Measurements from ENCODE around the gene SCAI.
"Not testable (repeated sequence)": the region's sequence is repeated elsewhere in the genome, so short reads cannot be mapped to it uniquely, and the experiment has no call there.

SCAI gene

DNA sequence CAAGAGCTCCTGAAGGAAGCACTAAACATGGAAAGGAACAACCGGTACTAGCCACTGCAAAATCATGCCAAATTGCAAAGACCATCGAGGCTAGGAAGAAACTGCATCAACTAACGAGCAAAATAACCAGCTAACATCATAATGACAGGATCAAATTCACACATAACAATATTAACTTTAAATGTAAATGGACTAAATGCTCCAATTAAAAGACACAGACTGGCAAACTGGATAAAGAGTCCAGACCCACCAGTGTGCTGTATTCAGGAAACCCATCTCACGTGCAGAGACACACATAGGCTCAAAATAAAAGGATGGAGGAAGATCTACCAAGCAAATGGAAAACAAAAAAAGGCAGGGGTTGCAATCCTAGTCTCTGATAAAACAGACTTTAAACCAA is 131.3 kb downstream of the SCAI start:
- DNase-seq: not testable (repeated sequence)

DNA sequence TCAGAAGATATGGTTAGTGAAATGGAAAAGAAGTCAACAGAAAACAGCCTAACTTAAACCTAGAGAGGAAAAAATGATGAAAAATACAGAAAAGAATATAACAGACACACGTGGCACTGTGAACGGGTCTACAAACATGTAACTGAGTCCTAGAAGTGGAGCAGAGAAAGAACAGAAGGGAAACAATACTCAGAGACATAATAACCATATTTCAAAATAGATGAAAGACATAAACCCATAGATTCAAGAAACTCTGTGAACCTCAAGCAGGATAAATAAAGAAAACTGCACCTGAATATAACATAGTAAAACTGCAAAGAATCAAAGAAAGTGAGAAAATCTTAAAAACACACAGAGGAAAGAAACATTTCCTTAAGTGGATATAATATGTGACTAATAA is 134.7 kb downstream of the SCAI start:
- no peak for DNase-seq

DNA sequence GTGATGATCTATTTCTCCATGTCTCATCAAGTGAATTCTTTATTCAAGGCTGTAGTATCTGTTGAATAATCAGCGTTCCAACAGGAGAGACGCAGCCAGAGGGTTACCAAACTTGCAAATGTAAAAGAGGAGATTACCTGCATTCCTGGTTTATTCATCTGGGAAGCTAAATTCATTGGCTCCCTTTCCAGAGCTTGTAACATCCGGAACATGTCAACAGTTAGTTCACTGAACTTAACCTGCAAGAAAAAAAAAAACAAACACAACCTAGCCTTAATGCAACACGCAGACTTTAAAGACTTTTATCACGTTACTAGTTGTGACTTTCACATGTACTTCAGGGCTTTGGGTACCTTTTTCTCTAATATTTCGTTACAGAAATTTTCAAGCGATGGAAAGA is 140.0 kb downstream of the SCAI start:
- DNase-seq: no peak

DNA sequence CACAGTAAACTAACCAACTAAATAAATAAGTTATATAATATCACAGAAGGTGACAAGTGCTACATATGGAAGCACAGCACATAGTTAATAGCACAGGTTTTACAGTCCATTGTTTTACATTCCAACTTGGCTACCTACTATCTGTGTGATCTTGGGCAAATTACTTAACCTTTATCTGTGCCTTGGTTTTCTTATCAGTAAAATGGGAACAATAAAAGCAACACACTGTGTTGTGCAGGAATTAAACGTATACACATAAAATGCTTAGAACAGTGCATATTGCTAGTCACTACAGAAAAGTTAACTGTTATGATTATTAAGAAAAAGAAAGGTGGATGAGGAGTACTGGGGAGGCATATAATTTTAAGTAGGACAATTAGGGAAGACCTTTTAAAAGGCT is 159.6 kb downstream of the SCAI start:
- no peak for DNase-seq

DNA sequence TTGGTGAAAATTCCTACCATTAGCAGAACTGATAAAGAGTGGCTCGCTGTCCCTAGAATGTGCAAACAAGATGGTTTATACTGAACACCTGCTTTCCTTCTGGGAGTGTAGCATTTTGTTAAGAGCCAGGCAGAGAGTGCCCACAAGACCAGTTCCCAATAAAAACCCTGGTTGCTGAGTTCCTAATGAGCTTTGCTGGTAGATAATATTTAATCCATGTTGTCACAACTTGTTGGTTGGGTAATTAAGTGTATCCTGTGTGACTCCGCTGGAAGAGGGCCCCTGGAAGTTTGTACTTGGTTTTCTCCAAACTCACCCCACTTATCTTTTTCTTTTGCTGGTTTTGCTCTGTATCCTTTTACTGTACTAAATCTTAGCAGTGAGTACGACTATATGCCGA is 162.9 kb downstream of the SCAI start:
- DNase-seq: peak; percentile 57

DNA sequence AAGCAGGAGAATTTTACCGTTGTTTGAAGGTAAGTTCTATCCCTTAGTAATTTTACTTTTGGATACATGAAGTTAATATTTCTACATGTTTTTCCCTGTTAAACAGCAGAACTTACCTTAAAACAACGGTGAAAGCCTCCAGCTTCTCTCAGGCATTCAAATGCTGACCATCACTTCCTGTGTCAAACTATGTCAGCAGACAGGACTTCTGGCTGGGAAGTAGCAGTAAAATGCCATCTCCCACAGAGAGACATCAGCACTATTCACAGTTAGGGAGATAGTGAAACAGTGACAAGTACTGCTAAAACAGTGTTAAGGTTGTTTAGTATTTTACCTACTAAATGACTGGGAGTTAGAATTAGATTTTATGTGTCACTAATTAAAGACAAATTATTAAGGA is 168.2 kb downstream of the SCAI start:
- DNase-seq: no peak

DNA sequence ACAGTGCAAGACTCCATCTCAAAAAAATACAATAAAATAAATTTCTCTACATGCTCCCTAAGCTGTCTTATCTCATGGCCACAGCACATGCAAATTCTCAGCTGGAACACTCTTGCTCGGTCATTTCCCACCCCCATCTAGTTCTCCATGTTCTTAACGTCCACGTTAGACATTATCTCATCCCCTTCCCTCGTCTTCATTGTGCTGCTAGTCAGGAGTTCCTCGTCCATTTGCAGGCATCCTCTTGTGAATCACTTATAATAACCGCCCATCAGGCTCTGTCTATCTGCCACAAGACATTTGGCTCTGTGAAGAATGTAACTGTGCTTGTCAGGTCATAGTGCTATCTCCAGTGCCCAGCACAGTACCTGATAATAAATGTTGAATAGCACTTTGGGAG is 169.5 kb downstream of the SCAI start:
- no peak for DNase-seq

DNA sequence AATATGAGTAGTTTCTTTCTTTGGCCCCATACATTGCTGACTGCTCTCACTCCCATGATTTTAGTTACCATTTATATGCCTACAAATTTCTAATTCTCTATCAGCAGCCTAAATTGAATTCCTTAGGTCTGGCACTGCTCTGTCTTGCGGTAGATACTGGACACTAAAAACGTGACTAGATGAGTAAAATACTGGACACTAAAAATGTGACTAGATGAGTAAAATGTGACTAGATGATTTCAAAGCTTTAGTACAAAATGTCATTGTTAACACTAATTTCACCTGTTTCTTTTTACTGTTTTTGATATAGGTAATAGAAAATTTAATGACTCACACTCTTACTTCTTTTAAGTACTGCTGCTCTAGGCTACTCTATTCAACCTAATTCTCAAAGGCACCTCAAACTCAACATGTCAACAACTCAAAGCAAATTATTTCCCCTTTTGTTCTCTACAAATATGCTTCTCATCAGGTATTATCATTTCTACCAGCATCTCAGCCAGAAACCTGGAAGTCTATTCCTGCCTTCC is 171.0 kb downstream of the SCAI start:
- no peak for DNase-seq

DNA sequence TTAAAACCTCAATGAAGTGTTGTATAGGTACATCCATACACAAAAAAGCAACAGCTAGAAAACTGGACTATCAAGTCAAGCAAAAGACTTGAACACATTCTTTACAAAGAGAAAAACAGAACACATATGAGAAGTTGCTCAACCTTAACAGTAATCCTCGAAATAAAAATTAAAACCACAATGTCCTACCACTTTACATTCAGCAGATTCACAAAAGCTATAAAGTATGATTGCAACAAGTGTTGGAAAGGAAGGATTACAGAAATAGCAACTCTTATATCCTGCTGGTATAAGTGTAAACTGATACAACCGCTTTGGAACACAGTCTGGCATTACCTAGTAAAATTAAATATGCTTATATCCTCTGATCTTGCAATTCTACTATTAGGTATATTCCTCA is 173.9 kb downstream of the SCAI start:
- DNase-seq: no peak

DNA sequence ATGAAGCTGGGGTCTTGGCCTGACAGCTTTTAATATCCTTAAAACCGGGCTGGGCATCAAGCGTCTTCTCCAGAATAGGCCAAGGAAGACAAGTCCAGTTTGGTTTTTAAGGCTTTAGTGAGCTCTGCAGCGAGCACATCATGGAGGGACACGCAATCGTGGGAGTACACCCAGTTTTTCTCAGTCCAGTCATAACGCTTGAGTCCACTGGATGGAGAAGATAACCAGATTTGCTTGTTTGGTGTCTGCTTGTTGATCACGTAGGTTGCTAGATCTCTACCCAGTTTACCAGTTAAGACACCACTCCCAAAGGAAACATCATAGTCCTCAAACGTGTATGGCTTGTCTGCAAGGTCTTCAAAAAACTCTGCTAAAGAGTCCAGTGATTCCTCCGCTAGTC is 175.1 kb downstream of the SCAI start:
- no peak for DNase-seq

DNA sequence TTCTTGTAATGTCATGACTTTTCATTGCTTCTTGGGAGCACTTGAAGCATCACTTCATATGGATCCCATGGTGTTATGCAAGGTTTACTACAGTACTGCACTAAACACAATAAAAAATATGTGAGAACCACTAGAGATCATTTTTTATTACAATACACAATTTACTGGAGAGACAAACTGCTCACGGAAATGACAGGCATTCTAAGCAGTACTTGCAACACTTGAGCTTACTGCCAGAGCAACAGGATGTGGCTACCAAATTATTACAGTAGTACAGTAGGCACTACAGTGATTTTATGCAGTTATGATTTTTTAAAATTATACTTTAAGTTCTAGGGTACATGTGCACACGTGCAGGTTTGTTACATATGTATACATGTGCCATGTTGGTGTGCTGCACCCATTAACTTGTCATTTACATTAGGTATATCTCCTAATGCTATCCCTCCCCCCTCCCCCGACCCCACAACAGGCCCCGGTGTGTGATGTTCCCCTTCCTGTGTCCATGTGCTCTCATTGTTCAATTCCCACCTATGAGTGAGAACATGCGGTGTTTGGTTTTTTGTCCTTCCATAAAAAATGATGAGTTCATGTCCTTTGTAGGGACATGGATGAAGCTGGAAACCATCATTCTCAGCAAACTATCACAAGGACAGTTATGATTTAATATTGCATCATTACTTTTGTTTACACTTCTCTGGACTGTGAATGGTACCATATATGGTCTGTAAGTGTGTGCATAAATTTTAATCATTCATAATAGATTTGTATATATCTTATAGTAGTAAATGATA is 177.4 kb downstream of the SCAI start:
- not testable (repeated sequence) for DNase-seq

DNA sequence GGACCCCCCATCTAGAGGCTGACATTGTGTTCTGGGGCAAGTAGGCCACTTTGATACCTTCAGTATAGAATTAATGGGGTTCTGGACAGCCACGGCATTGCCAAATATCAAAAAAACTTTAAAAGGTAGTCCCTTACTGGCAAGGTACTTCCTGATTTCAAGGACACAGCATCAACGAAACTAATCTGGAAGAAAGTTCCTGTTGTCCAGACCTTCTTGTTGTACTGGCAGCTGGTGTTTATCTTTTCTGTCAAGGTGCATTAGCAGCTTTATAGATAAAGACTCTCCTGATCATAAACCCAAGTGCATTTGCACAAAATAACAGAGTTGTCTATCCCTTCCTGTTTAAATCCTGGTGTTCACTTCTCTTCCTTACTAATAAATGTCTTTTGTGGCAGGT is 178.7 kb downstream of the SCAI start:
- peak; percentile 77 for DNase-seq

DNA sequence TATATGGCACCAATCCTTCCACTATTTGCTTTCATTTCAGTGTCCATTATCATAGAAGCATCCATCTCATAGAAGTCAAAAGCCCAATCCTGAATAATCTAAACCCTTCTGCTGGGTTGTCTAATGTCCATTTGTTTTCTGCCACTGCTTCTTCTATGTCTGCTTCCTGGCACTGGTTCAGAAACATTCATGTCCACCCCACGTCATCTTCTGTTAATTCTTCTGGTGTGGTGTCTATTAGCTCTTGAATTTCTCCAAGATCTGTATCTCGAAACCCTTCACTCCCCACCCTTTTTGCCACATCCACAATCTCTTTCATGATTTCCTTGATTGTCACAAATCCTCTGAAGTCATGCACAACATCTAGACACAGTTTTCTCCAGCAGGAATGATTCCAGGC is 179.3 kb downstream of the SCAI start:
- DNase-seq: no peak

DNA sequence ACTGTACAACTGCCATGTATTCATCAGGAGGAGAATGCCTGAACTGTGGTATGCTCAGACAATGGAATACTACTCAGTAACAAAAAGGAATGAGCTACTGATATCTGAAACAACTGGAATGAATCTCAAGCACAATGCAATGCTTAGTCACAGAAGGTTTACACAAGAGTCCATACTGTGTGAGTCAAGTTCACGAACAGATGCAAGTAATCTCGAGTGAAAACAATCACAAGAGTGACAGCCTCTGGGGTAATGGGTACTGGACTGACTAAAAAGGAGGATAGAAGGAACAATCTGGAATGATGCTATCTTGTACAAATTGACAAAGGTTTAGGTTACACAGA is 182.9 kb downstream of the SCAI start:
- DNase-seq: no peak

DNA sequence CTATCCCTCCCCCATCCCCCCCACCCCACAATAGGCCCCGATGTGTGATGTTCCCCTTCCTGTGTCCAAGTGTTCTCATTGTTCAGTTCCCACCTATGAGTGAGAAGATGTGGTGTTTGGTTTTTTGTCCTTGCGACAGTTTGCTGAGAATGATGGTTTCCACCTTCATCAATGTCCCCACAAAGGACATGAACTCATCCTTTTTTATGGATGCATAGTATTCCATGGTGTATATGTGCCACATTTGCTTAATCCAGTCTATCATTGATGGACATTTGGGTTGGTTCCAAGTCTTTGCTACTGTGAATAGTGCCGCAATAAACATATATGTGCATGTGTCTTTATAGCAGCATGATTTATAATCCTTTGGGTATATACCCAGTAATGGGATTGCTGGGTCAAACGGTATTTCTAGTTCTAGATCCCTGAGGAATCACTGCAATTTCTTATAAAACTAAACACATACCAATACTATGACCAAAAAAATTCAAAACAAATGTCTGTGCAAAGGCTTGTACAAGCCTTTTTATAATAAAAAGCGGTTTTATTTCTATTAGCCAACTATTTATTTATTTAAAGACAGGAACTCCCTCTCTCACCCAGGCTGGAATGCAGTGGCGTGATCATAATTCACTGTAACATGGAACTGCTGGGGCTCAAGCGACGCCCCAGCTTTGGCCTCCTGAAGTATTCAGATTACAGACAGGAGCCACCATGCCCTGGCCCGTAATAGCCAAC is 183.5 kb downstream of the SCAI start:
- DNase-seq: not testable (repeated sequence)

DNA sequence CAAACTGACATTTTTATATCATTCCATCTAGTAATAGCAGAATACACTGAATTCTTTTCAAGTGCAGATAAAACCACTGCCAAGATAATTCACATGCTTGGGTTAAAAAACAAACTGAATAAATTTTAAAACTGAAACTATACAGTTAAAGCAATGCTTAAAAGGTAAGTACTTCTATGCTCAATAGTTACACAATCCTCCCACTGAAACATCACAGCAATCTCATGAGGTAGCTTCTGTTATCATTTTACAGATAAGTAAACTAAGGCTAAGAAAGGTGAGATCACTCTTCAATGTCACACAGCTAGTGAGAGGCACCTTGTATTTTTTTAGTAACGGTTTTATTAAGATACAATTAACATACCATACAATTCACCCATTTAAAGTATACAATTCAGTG is 189.1 kb downstream of the SCAI start:
- no peak for DNase-seq

DNA sequence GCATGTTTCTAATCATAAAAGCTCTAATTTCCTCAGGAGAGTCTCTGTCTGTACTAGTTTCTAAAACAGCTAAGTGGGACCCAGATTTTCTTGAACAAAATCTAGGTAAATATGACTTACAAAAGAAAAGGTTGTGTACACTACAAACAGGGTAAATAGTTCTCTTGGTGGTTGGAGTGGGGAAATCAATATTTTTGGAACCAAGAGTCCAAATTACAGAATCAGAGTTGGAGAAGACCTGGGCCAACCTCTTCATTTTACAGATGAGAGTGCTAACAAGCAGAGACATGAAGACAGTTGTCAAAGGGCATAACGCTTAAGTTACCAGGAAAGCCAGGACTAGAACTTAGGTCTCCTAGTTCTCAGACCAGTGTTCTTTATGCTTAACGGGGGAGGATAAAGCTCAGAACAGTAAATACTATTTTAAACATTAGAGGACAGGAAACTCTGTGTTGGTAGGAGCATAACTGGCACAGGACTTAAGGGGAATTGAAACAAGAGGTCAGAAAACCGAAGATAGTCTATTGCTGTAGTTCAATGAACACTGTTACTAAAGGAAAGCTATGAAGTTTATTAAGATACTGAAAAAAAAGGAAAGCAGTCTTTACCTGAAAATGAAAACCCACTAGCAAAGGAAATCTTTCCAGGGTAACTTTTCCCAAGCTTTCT is 193.1 kb downstream of the SCAI start:
- DNase-seq: no peak

DNA sequence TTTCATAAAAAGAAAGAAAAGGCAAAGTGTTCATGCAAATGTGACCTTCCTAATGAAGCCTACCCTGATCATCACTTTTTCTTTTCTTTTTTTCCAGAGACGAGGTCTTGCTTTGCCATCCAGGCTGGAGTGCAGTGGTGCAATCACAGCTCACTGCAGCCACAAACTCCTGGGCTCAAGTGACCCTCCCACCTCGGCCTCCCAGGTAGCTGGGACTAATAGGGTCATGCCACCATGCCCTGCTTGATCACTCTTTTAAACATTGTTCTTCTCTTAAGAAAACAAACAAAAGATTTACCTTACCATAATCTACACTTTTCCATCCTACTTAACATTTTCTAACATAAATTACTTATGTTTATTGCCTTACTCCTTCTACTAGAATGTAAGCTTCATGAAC is 193.9 kb downstream of the SCAI start:
- DNase-seq: no peak

DNA sequence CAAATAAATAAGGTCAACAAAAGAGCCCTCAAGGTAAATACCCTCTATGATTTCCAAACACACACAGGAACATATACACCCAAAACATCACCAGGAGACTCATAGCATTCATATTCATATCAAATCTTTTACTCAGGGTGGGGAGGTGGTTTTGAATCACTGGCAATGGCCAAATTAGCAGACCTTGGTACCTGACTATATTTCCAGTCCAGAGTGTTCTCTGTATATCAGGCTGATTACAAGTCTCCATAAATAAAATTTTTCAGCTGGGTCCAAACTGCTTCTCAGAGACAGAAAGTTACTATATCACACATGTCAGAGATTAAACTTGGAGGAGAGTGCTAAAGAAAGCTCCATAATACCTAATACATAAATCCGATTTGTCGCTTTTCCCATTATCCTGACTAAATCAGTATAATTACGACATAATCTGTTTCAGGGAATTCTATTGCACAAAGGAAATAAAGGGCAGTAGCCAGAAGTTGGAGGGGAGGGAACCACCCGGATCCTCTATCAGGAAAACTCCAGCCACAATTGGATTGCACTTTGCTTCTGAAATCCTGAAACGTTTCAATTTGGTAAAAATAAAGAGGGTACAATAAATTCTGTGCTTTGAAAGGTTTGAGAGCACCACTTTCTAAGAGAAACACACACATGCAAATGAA is 195.5 kb downstream of the SCAI start:
- peak; percentile 84 for DNase-seq

DNA sequence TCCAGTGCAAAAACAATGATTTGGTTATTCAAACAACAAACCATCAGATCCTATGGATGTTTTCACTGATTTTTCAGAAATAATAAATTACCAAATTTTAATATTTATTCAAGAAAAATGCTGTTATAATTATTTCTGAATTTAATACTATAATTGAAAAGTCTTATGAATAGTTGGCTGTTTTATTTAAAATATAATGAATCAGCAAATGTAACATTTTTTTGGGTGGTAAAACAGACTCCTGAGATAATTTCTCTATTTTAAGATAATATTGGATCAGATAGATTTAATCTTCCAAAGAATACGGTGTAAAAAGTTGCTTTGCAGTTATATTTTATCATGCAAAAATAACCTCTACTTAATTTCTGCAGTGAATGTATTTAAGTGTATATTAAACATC is 197.2 kb downstream of the SCAI start:
- DNase-seq: no peak

DNA sequence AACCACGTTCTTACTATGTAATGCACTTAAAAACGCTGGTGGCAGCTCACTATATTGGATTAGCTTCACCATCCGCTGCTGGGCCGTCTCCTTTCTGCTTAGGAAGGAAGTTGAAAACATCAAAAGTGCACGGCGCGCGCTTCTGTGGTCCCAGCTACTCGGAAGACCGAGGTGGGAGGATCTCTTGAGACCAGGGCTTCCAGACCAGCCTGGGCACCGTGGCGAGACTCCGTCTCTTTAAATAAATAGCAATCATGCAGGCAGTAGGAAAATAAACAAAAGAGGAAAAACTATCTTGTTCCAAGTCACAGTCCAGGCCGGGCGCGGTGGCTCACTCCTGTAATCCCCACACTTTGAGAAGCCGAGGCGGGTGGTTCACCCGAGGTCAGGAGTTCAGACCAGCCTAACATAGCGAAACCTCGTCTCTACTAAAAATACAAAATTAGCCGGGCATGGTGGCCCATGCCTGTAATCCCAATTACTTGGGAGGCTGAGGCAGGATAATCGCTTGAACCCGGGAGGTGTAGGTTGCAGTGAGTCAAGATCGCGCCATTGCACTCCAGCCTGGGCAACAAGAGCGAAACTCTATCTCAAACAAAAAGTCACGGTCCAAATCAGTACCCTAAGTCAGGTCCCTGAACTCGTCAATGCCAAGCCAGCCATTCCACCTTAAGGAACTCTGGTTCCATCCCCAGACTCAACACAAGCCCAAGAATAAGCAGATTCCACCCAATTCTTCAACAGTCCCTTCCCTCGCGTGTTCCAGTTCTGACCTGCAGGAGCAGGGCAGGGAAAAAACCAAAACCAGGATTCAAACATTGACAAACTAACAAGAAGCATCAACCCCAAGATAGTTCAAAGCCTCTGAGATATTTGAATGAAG is 201.4 kb downstream of the SCAI start:
- DNase-seq: peak; percentile 77
